Measurements from ENCODE around the gene TEDC1. TPM values are rescaled to one million over a fixed set of nuclear protein-coding genes. Genes with fewer than 3 reads are reported as not detected.

The TEDC1 gene
- total RNA-seq, 1 experiment from 2014 or later, result 26.2 TPM

GRCh38 chr14:105456736-105457617 is 34.1 kb upstream of the TEDC1 start:
- WGBS (ENCODE audit: extremely low coverage, insufficient read length, low lambda C conversion rate), result no CpG with 5 or more reads among the region's 22 CpGs

More at GRCh38 chr14:105456736-105457617, 34.1 kb upstream of the TEDC1 start:
- H4K5ac ChIP-seq (ENCODE audit: insufficient read length, low read depth, low read length), result no peak overlapping the region
- Mint-ChIP-seq H3K27me3 (ENCODE audit: low read depth) (no peaks in the 10 kb centered on the region), H3K36me3 (ENCODE audit: insufficient read depth in 1 of 3, low read depth in 3 of 3) (peaks cover 25 to 52% (median 50%) of the 10 kb centered on the region in 3 experiments; a peak in 6 of 7 replicates), H3K27ac (no peak overlapping the region), H3K4me1 (no peaks in the 10 kb centered on the region), H3K9me3 (no peaks in the 10 kb centered on the region; a peak in 1 of 5 replicates), H3K4me3 (no peak overlapping the region)
- no peaks in the 10 kb centered on the region for H3K79me2 ChIP-seq (ENCODE audit: insufficient read depth, low read length)
- no peaks in the 10 kb centered on the region for H3K4me1 ChIP-seq (ENCODE audit: insufficient read depth, low read length)
- no peak overlapping the region for H2AK5ac ChIP-seq (ENCODE audit: insufficient read length, low read length)
- H3K9ac ChIP-seq (ENCODE audit: extremely low read depth, insufficient read length, low read length), result no peak overlapping the region
- H3K14ac ChIP-seq (ENCODE audit: insufficient read depth, low read length), result no peak overlapping the region
- no peak overlapping the region for H3K4ac ChIP-seq (ENCODE audit: low read depth, low read length)
- no peak overlapping the region for H2AFZ ChIP-seq (ENCODE audit: low read length)
- H4K91ac ChIP-seq (ENCODE audit: insufficient read length, low read depth, low read length), result no peak overlapping the region
- TF ChIP-seq CTCF (conservative IDR thresholded peaks at IDR 0.05), result no peak
- no peaks in the 10 kb centered on the region for H3K23me2 ChIP-seq (ENCODE audit: insufficient read length, low read depth, low read length, poor library complexity, severe bottlenecking)
- no peak overlapping the region for H3K18ac ChIP-seq (ENCODE audit: insufficient read length, low read depth, low read length)
- H2BK120ac ChIP-seq (ENCODE audit: low read depth, low read length, poor library complexity, severe bottlenecking), result no peak overlapping the region
- H3K9me3 ChIP-seq (ENCODE audit: control insufficient read depth, low read depth, low read length), result no peaks in the 10 kb centered on the region
- no peak overlapping the region for H2BK5ac ChIP-seq (ENCODE audit: insufficient read length, low read length)
- no peak overlapping the region for H3K27ac ChIP-seq (ENCODE audit: insufficient read length, low read depth, low read length)
- no peaks in the 10 kb centered on the region for H4K20me1 ChIP-seq (ENCODE audit: control insufficient read depth, insufficient read depth, insufficient read length)
- H4K8ac ChIP-seq (replicated peaks; ENCODE audit: insufficient read length, low read depth, low read length), result no peak overlapping the region
- H2BK12ac ChIP-seq (ENCODE audit: insufficient read length, low read depth, low read length), result no peak overlapping the region
- H3K23ac ChIP-seq (ENCODE audit: insufficient read length, low read depth, low read length), result no peak overlapping the region
- no peak overlapping the region for H2BK20ac ChIP-seq (ENCODE audit: low read depth, low read length, poor library complexity, severe bottlenecking)
- H3K4me2 ChIP-seq (ENCODE audit: insufficient read depth, insufficient read length, low read length), result no peak overlapping the region
- H2BK15ac ChIP-seq (ENCODE audit: low read depth, low read length), result no peak overlapping the region
- H3T11ph ChIP-seq (ENCODE audit: low read length), result no peak overlapping the region
- DNase-seq, result no peak
- no peak overlapping the region for H3K56ac ChIP-seq (ENCODE audit: insufficient read length, low read depth, low read length)
- H3K27me3 ChIP-seq (ENCODE audit: insufficient read depth, low read length), result no peaks in the 10 kb centered on the region
- no peaks in the 10 kb centered on the region for H3K79me1 ChIP-seq (ENCODE audit: insufficient read depth, low read depth, low read length, poor library complexity, severe bottlenecking)

Data from H9 (cell line).